Gastroesophageal sphincter (tissue), 3 donors: Measurements from ENCODE around the gene ARPP21.

Source experiments
- CTCF ChIP-seq, 4 experiments: fragments of 200-600 bp in 2 of 4; fragments of 450-650 bp in 2 of 4; sonication (generic) in 1 of 4; IDR thresholded peaks; one replicate each; pipeline ENCODE4 v1.5.1; 2017 to 2019; ENCODE audit warnings: antibody characterized with exemption in 4 of 4, mild to moderate bottlenecking in 2 of 4, moderate library complexity in 2 of 4
- POLR2A ChIP-seq, 2 donors: fragments of 450-650 bp; IDR thresholded peaks; one replicate each; pipeline ENCODE4 v1.6.1; 2017; ENCODE audit warnings: antibody characterized with exemption in 2 of 2, mild to moderate bottlenecking in 2 of 2, moderate library complexity in 1 of 2
- POLR2AphosphoS5 ChIP-seq: sonication (generic); formaldehyde crosslinking; IDR thresholded peaks from one replicate; pipeline ENCODE4 v1.6.1; 2017; ENCODE audit warnings: antibody characterized with exemption

GRCh38 chr3:35673017-35673416 lies 33.7 kb downstream of the ARPP21 start:
- TF ChIP-seq CTCF (IDR thresholded peaks at IDR 0.05) = no peak
- TF ChIP-seq POLR2A (IDR thresholded peaks at IDR 0.05) = no peak
- TF ChIP-seq POLR2AphosphoS5 = no peak
